ENCODE data around the gene CCDC183.
A peak's percentile ranks its signal among the peaks of the same experiment; 100 is the strongest.

The CCDC183 gene

DNA sequence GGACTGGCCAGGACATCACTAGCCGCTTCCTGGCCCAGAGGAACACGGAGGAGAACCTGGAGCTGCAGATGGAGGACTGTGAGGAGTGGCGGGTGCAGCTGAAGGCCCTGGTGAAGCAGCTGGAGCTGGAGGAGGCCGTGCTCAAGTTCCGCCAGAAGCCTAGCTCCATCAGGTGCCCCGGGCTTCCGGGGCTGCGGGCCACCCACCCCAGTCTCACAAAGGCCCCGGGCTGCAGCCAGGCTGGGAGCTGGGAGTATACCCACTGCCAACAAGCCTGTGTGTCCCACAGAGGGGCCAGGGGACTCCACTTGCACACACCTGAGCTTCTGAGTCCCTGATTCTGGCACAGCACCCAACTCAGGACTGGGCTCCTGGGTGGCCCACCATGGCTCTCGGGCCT is 9.9 kb downstream of the CCDC183 start:
- H3F3A ChIP-seq (ENCODE audit: low read depth): no peaks in the 10 kb centered on the region
- peak overlapping the region; percentile 91 for H3K9ac ChIP-seq (ENCODE audit: low read depth, low read length, poor library complexity, severe bottlenecking)
- no peaks in the 10 kb centered on the region for H3K9me3 ChIP-seq (ENCODE audit: insufficient read depth, low read depth, low read length)
- H3K27me3 ChIP-seq (ENCODE audit: insufficient read depth, low read length, poor library complexity, severe bottlenecking): no peaks in the 10 kb centered on the region
- H4K20me1 ChIP-seq (ENCODE audit: insufficient read depth, low read length, poor library complexity, severe bottlenecking): peaks cover 34% of the 10 kb centered on the region
- H3K4me2 ChIP-seq (ENCODE audit: low read depth, low read length, poor library complexity, severe bottlenecking): peak overlapping the region; percentile 99
- peak overlapping the region; percentile 84 for H3K4me3 ChIP-seq (ENCODE audit: low read length, poor library complexity, severe bottlenecking)
- peaks cover 51% of the 10 kb centered on the region for H3K79me2 ChIP-seq (ENCODE audit: insufficient read depth, low read length)
- no peak overlapping the region for H2AFZ ChIP-seq (ENCODE audit: low read length)
- no peaks in the 10 kb centered on the region for H3K36me3 ChIP-seq (ENCODE audit: insufficient read depth, low read length)
- no peaks in the 10 kb centered on the region for H3K9me2 ChIP-seq (replicated peaks; ENCODE audit: low read depth, low read length)
- peaks cover 37% of the 10 kb centered on the region for H3K4me1 ChIP-seq (ENCODE audit: insufficient read depth, low read length, poor library complexity, severe bottlenecking)
- TF ChIP-seq, protein P1, sequence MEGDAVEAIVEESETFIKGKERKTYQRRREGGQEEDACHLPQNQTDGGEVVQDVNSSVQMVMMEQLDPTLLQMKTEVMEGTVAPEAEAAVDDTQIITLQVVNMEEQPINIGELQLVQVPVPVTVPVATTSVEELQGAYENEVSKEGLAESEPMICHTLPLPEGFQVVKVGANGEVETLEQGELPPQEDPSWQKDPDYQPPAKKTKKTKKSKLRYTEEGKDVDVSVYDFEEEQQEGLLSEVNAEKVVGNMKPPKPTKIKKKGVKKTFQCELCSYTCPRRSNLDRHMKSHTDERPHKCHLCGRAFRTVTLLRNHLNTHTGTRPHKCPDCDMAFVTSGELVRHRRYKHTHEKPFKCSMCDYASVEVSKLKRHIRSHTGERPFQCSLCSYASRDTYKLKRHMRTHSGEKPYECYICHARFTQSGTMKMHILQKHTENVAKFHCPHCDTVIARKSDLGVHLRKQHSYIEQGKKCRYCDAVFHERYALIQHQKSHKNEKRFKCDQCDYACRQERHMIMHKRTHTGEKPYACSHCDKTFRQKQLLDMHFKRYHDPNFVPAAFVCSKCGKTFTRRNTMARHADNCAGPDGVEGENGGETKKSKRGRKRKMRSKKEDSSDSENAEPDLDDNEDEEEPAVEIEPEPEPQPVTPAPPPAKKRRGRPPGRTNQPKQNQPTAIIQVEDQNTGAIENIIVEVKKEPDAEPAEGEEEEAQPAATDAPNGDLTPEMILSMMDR (conservative IDR thresholded peaks at IDR 0.05; ENCODE audit: low read length): no peak
- no peak for TF ChIP-seq EZH2phosphoT487 (IDR thresholded peaks at IDR 0.05; ENCODE audit: borderline replicate concordance)

DNA sequence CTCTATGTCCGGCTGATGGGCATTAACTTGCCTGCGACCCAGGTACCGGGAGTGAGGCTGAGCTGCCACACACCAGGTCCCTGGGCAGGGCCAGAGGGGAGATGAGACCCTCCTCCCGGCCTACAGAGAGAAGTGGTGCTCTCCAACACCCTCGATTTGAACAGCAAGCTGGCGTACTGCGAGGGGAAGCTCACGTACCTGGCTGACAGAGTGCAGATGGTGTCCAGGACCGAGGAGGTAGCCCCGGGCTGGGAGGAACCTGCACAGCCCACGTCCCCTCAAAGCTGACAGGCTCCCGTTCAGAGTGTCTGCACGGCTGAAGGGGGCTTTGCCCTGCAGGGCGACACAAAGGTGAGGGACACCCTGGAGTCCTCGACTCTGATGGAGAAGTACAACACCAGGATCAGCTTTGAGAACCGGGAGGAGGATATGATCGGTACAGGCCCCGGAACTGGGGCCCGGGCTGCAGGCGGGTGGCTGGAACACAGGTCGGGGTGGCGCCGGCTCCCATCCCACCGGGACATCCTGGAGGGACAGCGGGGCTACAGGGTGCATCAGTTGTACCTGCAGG is 10.6 kb downstream of the CCDC183 start:
- H3K4me1 ChIP-seq (ENCODE audit: insufficient read depth, low read length, poor library complexity, severe bottlenecking): peaks cover 40% of the 10 kb centered on the region

DNA sequence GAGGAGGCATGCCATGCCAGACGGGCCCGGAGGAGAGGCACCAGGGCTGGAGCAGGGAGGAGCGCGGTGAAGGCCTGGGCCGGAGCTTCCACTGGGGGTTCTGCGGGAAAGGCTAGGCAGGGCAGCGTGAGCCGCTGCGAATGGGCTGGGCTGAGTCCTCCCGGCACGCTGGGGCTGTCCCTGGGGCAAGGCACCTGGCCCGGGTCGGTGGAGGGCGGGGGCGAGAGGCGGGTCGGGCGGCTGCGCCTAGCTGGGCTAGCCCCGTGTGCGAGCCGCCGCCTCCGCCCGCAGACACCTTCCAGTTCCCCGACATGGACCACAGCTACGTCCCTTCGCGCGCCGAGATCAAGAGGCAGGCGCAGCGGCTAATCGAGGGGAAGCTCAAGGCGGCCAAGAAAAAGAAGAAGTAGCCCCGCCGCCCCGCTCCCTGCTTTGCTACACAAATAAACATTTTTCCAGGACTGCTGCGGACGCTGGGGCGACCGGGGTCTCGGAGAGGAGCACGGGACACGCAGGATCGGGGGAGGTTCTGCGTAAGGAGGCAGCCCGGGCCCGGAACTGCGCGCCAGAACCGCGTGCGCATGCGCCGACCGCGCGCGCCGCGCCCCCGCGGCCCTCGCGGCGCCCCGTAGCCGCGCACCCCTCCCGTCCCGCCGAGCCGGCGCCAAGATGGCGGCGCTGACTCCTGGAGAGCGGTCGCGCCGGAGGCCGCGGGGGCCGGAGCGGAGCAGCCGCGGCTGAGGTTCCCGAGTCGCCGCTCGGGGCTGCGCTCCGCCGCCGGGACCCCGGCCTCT is 11.3 kb downstream of the CCDC183 start, which contains the start of gene RABL6:
RABL6 (plus strand) TSS at position 668 of the 794 bp plus-strand sequence. CDS start 249 bp downstream, outside the sequence.
- no peaks in the 10 kb centered on the region for H3K36me3 ChIP-seq (ENCODE audit: insufficient read depth, low read length)
- TF ChIP-seq, protein P1 (conservative IDR thresholded peaks at IDR 0.05; ENCODE audit: low read length): no peak
- no peak for TF ChIP-seq EZH2phosphoT487 (IDR thresholded peaks at IDR 0.05; ENCODE audit: borderline replicate concordance)
- peak within 1 kb of the TSS; percentile 99 for H3K4me2 ChIP-seq (ENCODE audit: low read depth, low read length, poor library complexity, severe bottlenecking)
- peaks cover 62% of the 10 kb centered on the region for H3K79me2 ChIP-seq (ENCODE audit: insufficient read depth, low read length)
- H3K9me3 ChIP-seq (ENCODE audit: insufficient read depth, low read depth, low read length): no peaks in the 10 kb centered on the region
- H3K4me3 ChIP-seq (ENCODE audit: low read length, poor library complexity, severe bottlenecking): peak within 1 kb of the TSS; percentile 84
- H3K4me1 ChIP-seq (ENCODE audit: insufficient read depth, low read length, poor library complexity, severe bottlenecking): peaks cover 46% of the 10 kb centered on the region
- H2AFZ ChIP-seq (ENCODE audit: low read length): peak within 1 kb of the TSS; percentile 91
- no peaks in the 10 kb centered on the region for H3K27me3 ChIP-seq (ENCODE audit: insufficient read depth, low read length, poor library complexity, severe bottlenecking)
- no peaks in the 10 kb centered on the region for H3F3A ChIP-seq (ENCODE audit: low read depth)
- peaks cover 41% of the 10 kb centered on the region for H4K20me1 ChIP-seq (ENCODE audit: insufficient read depth, low read length, poor library complexity, severe bottlenecking)
- no peaks in the 10 kb centered on the region for H3K9me2 ChIP-seq (replicated peaks; ENCODE audit: low read depth, low read length)
- peak within 1 kb of the TSS; percentile 91 for H3K9ac ChIP-seq (ENCODE audit: low read depth, low read length, poor library complexity, severe bottlenecking)

More for the DNA sequence above, 10.6 kb downstream of the CCDC183 start:
- Histone ChIP-seq H3K4me3 (ENCODE audit: low read length, poor library complexity, severe bottlenecking) (peak overlapping the region; percentile 84), H3K9me2 (replicated peaks; ENCODE audit: low read depth, low read length) (no peaks in the 10 kb centered on the region), H3K4me2 (ENCODE audit: low read depth, low read length, poor library complexity, severe bottlenecking) (peak overlapping the region; percentile 99), H3K9ac (ENCODE audit: low read depth, low read length, poor library complexity, severe bottlenecking) (peak overlapping the region; percentile 91), H3K9me3 (ENCODE audit: insufficient read depth, low read depth, low read length) (no peaks in the 10 kb centered on the region), H4K20me1 (ENCODE audit: insufficient read depth, low read length, poor library complexity, severe bottlenecking) (peaks cover 39% of the 10 kb centered on the region), H3K79me2 (ENCODE audit: insufficient read depth, low read length) (peaks cover 57% of the 10 kb centered on the region), H3K27me3 (ENCODE audit: insufficient read depth, low read length, poor library complexity, severe bottlenecking) (no peaks in the 10 kb centered on the region), H2AFZ (ENCODE audit: low read length) (no peak overlapping the region), H3F3A (ENCODE audit: low read depth) (no peaks in the 10 kb centered on the region), H3K36me3 (ENCODE audit: insufficient read depth, low read length) (no peaks in the 10 kb centered on the region)
- no peak for TF ChIP-seq EZH2phosphoT487 (IDR thresholded peaks at IDR 0.05; ENCODE audit: borderline replicate concordance)
- TF ChIP-seq, protein P1 (conservative IDR thresholded peaks at IDR 0.05; ENCODE audit: low read length): no peak
